Measurements from ENCODE around the gene POSTN. TPM values are rescaled to one million over a fixed set of nuclear protein-coding genes. Genes with fewer than 3 reads are reported as not detected.

The POSTN gene
- polyA plus RNA-seq, 1 donor (not counting 4 experiments of a cell fraction or from before 2014, with no cell fraction given) = 13.4 TPM

DNA sequence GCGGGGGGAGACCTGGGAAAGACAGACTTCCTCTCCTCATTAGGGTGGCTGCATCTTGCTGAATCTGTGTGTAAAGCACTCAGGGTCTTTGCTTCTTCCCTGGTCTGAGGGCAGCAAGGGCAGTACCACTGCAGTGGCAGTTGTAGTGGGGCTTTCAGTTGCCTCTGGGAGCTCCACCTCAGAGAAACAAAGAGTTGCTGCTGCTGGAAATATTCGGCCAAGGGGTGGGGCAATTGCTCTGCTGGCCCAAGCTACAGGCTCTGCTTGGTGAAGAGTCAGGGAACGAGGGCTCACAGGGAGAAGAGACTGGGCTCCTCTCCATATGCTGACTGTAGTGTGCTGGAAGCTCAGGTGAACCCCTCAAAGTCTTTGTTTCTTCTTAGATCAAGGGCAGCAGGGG lies 52.5 kb downstream of the POSTN start:
- no peaks in the 10 kb centered on the region for H3K36me3 ChIP-seq (ENCODE audit: control insufficient read depth in 2 of 2, extremely low read depth in 1 of 2, insufficient read depth in 2 of 2, low read length in 2 of 2)
- H3K79me2 ChIP-seq (ENCODE audit: control insufficient read depth, insufficient read depth, low read length) = no peaks in the 10 kb centered on the region
- DNase-seq (ENCODE audit: low read depth, low spot score) = no peak
- no peaks in the 10 kb centered on the region for H3K9me3 ChIP-seq (ENCODE audit: control insufficient read depth, low read depth, low read length)
- no peak overlapping the region for H3K27ac ChIP-seq (ENCODE audit: control insufficient read depth, insufficient read depth, low read length)
- no peak overlapping the region for H3K9ac ChIP-seq (ENCODE audit: control insufficient read depth, extremely low read depth, insufficient read depth, low read length)
- H3K27me3 ChIP-seq (ENCODE audit: control insufficient read depth, extremely low read depth, insufficient read depth, low read length) = no peaks in the 10 kb centered on the region
- dilution Hi-C loops (cut with MboI; ENCODE audit: extremely low pct_ligation_motif_present, low sequenced_read_pairs) = no loop called here
- H2AFZ ChIP-seq (ENCODE audit: control insufficient read depth, low read length) = no peak overlapping the region
- FAIRE-seq = no peak
- no peak overlapping the region for H3K4me3 ChIP-seq (ENCODE audit: control insufficient read depth in 2 of 3, extremely low read depth in 1 of 3, insufficient read depth in 2 of 3, low read depth in 1 of 3, low read length in 3 of 3)
- TF ChIP-seq EZH2 (IDR thresholded peaks at IDR 0.05; ENCODE audit: low read length) = no peak
- TF ChIP-seq, protein P1, sequence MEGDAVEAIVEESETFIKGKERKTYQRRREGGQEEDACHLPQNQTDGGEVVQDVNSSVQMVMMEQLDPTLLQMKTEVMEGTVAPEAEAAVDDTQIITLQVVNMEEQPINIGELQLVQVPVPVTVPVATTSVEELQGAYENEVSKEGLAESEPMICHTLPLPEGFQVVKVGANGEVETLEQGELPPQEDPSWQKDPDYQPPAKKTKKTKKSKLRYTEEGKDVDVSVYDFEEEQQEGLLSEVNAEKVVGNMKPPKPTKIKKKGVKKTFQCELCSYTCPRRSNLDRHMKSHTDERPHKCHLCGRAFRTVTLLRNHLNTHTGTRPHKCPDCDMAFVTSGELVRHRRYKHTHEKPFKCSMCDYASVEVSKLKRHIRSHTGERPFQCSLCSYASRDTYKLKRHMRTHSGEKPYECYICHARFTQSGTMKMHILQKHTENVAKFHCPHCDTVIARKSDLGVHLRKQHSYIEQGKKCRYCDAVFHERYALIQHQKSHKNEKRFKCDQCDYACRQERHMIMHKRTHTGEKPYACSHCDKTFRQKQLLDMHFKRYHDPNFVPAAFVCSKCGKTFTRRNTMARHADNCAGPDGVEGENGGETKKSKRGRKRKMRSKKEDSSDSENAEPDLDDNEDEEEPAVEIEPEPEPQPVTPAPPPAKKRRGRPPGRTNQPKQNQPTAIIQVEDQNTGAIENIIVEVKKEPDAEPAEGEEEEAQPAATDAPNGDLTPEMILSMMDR (optimal IDR thresholded peaks at IDR 0.05 in 1 of 3, IDR thresholded peaks at IDR 0.05 in 1 of 3, conservative IDR thresholded peaks at IDR 0.05 in 1 of 3; ENCODE audit: extremely low read depth in 1 of 3, insufficient read depth in 2 of 3, low read length in 3 of 3) = no peak
- H3K9me1 ChIP-seq (ENCODE audit: control insufficient read depth, extremely low read depth, insufficient read depth, low read length) = no peaks in the 10 kb centered on the region
- no peaks in the 10 kb centered on the region for H3K4me1 ChIP-seq (ENCODE audit: control insufficient read depth, extremely low read depth, insufficient read depth, low read length)
- H4K20me1 ChIP-seq (ENCODE audit: control insufficient read depth, extremely low read depth, insufficient read depth, low read length) = no peaks in the 10 kb centered on the region
- no peak overlapping the region for H3K4me2 ChIP-seq (ENCODE audit: control insufficient read depth, extremely low read depth, insufficient read depth, low read depth, low read length)

DNA sequence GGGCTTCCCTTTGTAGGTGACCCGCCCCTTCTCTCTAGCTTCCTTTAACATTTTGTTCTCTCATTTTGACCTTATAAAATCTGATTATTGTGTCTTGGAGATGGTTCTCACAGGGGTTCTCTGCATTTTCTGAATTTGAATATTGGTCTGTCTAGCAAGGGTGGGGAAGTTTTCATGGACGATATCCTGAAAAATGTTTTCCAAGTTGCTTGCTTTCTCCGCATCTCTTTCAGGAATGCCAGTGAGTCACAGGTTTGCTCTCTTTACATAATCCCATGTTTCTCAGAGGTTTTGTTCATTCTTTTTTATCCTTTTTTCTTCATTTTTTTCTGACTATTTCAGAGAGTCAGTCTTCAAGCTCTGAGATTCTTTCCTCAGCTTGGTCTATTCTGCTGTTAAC lies 53.6 kb downstream of the POSTN start:
- H4K20me1 ChIP-seq (ENCODE audit: control insufficient read depth, extremely low read depth, insufficient read depth, low read length) = no peaks in the 10 kb centered on the region
- no peak overlapping the region for H3K4me2 ChIP-seq (ENCODE audit: control insufficient read depth, extremely low read depth, insufficient read depth, low read depth, low read length)
- H3K9me1 ChIP-seq (ENCODE audit: control insufficient read depth, extremely low read depth, insufficient read depth, low read length) = no peaks in the 10 kb centered on the region
- no peak overlapping the region for H2AFZ ChIP-seq (ENCODE audit: control insufficient read depth, low read length)
- FAIRE-seq (no peak), DNase-seq (ENCODE audit: low read depth, low spot score) (no peak)
- H3K27ac ChIP-seq (ENCODE audit: control insufficient read depth, insufficient read depth, low read length) = no peak overlapping the region
- H3K9me3 ChIP-seq (ENCODE audit: control insufficient read depth, low read depth, low read length) = no peaks in the 10 kb centered on the region
- TF ChIP-seq EZH2 (IDR thresholded peaks at IDR 0.05; ENCODE audit: low read length) = no peak
- TF ChIP-seq, protein P1 (optimal IDR thresholded peaks at IDR 0.05 in 1 of 3, IDR thresholded peaks at IDR 0.05 in 1 of 3, conservative IDR thresholded peaks at IDR 0.05 in 1 of 3; ENCODE audit: extremely low read depth in 1 of 3, insufficient read depth in 2 of 3, low read length in 3 of 3) = no peak
- dilution Hi-C loops (cut with MboI; ENCODE audit: extremely low pct_ligation_motif_present, low sequenced_read_pairs) = no loop called here
- no peaks in the 10 kb centered on the region for H3K27me3 ChIP-seq (ENCODE audit: control insufficient read depth, extremely low read depth, insufficient read depth, low read length)
- no peak overlapping the region for H3K9ac ChIP-seq (ENCODE audit: control insufficient read depth, extremely low read depth, insufficient read depth, low read length)
- H3K79me2 ChIP-seq (ENCODE audit: control insufficient read depth, insufficient read depth, low read length) = no peaks in the 10 kb centered on the region
- no peak overlapping the region for H3K4me3 ChIP-seq (ENCODE audit: control insufficient read depth in 2 of 3, extremely low read depth in 1 of 3, insufficient read depth in 2 of 3, low read depth in 1 of 3, low read length in 3 of 3)
- peaks cover 2% of the 10 kb centered on the region for H3K4me1 ChIP-seq (ENCODE audit: control insufficient read depth, extremely low read depth, insufficient read depth, low read length)
- no peaks in the 10 kb centered on the region for H3K36me3 ChIP-seq (ENCODE audit: control insufficient read depth in 2 of 2, extremely low read depth in 1 of 2, insufficient read depth in 2 of 2, low read length in 2 of 2)

All from keratinocyte (primary cell).